Cardiac fibroblast (primary cell): ENCODE measurements around the gene NAA60.
"Not testable (repeated sequence)": the region's sequence is repeated elsewhere in the genome, so short reads cannot be mapped to it uniquely, and the experiment has no call there.

ENCODE experiments used
- DNase-seq, 2 donors: peaks; one replicate each; pipeline versions ENCODE4 v3.0.0 to v3.0.0-alpha.2; 2010; ENCODE audit warnings: low read depth in 2 of 2
- H3K4me3 ChIP-seq, 2 donors: replicated peaks in 1 of 2; 1 replicate in 1 of 2; 2 replicates in 1 of 2; pipeline ENCODE4 v1.5.1; 2011; ENCODE audit warnings: low read depth in 2 of 2, low read length in 2 of 2, mild to moderate bottlenecking in 2 of 2, moderate library complexity in 1 of 2
- CTCF ChIP-seq: IDR thresholded peaks from one replicate; pipeline ENCODE4 v1.5.1; 2011; ENCODE audit warnings: low read depth, mild to moderate bottlenecking, low read length, inconsistent platforms

NAA60 gene

GRCh38 chr16:3519581-3519980 lies 76.1 kb downstream of the NAA60 start:
- no peak overlapping the region for H3K4me3 ChIP-seq
- peak in 1 of 2 donors; percentile 34 for DNase-seq
- TF ChIP-seq CTCF = no peak

- TF ChIP-seq CTCF = no peak
- no peak overlapping the region for H3K4me3 ChIP-seq
- DNase-seq = no peak
Observed at GRCh38 chr16:3520413-3520812, 76.9 kb downstream of the NAA60 start.

DNA sequence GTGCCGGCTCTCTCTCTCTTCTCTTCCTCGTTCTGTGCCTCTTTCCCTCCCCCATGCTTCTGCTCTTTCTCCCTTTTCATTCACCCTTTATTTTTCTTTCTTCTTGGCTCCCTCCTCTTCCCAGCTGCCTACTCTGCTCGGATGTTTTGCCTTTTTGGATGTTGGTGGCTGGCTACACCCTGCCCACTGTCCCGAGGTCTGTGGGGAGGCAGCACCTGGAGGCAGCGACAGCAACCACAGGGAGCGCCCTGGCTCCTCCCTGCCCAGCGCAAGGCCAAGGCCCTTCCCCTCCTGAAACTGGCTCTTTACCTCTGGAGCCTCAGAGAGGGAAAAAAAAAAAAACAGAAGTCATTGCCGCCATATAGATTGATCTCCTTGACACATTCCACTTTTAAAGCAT lies 77.4 kb downstream of the NAA60 start:
- H3K4me3 ChIP-seq = no peak overlapping the region
- DNase-seq = no peak
- TF ChIP-seq CTCF = no peak

- DNase-seq = no peak
- no peak for TF ChIP-seq CTCF
- H3K4me3 ChIP-seq = no peak overlapping the region
Observed at GRCh38 chr16:3523281-3523680, 79.8 kb downstream of the NAA60 start.

DNA sequence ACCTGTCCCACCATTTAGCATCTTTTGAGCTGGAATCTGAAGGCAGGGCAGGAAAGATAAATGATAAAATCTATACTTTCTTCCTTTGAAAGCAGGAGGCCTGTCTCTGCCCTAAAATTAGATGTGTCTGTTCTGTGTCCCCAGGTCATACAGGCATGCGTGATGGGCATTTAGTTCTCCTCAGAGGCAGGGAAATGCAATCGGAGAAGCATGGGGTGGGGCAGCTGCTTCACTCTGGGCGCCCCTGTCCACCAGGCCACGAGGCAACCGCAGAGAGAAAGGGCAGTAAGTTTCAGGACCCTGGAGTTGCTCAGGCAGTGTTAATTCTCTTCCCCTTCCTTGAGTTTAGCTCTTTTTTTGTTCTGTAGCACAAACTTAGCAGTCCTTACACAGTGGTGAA lies 82.5 kb downstream of the NAA60 start:
- no peak for DNase-seq
- no peak for TF ChIP-seq CTCF
- no peak overlapping the region for H3K4me3 ChIP-seq

DNA sequence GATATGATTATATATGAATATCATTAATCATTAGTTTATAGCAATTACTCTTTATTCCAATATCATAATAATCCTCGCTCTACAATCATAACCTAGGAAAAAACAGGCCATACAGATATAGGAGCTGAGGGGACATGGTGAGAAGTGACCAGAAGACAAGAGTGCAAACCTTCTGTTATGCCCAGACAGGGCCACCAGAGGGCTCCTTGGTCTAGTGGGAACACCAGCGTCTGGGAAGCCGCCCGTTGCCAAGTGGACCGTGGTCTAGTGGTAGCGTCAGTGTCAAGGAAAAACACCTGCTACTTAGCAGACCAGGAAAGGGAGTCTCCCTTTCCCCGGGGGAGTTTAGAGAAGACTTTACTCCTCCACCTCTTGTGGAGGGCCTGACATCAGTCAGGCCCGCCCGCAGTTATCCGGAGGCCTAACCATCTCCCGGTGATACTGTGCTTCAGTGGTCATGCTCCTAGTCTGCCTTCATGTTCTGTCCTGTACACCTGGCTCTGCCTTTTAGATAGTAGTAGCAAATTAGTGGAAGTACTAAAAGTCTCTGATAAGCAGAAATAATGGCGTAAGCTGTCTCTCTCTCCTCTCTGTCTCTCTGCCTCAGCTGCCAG lies 83.8 kb downstream of the NAA60 start:
- TF ChIP-seq CTCF = peak; percentile 60
- DNase-seq = peak; percentile 74 to 76
- not testable (repeated sequence) for H3K4me3 ChIP-seq

DNA sequence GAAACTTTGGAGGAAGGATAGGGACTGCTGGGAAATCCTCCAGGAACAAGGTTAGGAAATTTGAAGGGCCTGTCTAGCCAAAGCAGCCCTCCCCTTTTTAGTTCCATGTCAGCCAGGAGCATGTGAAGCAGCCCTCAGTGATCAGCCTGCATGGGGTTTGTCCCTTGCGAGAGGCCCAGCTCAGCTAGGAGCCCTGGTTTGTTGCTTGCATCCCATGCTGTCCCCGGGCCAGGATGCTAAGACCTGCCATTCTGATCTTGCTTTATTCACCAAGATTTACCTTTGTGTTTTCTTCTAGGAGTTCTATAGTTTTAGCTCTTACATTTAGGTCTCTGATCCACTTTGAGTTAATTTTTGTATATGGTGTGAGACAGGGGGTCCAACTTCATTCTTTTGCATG lies 84.9 kb downstream of the NAA60 start:
- no peak overlapping the region for H3K4me3 ChIP-seq
- no peak for DNase-seq
- no peak for TF ChIP-seq CTCF
